Fibroblast of skin of scalp (primary cell): ENCODE measurements around the gene HMGN1. TPM values are rescaled to one million over a fixed set of nuclear protein-coding genes. Genes with fewer than 3 reads are reported as not detected.
A peak's percentile ranks its signal among the peaks of the same experiment; 100 is the strongest.
"Not testable (repeated sequence)": the region's sequence is repeated elsewhere in the genome, so short reads cannot be mapped to it uniquely, and the experiment has no call there.

Source experiments
- DNase-seq: peaks from one replicate; pipeline ENCODE4 v3.0.0-alpha.2; 2013
- polyA plus RNA-seq, 2 experiments: library from polyadenylated mRNA; unstranded; fragments of 120-200 nt; gene quantifications; one replicate each; pipeline ENCODE4 v1.2.1, GENCODE V29; 2013; ENCODE audit not compliant: insufficient read length in 2 of 2

The HMGN1 gene
- 292 TPM for polyA plus RNA-seq (2013, experiment 1 of 2; ENCODE audit: insufficient read length)
- polyA plus RNA-seq (2013, experiment 2 of 2; ENCODE audit: insufficient read length), result 294 TPM

DNA sequence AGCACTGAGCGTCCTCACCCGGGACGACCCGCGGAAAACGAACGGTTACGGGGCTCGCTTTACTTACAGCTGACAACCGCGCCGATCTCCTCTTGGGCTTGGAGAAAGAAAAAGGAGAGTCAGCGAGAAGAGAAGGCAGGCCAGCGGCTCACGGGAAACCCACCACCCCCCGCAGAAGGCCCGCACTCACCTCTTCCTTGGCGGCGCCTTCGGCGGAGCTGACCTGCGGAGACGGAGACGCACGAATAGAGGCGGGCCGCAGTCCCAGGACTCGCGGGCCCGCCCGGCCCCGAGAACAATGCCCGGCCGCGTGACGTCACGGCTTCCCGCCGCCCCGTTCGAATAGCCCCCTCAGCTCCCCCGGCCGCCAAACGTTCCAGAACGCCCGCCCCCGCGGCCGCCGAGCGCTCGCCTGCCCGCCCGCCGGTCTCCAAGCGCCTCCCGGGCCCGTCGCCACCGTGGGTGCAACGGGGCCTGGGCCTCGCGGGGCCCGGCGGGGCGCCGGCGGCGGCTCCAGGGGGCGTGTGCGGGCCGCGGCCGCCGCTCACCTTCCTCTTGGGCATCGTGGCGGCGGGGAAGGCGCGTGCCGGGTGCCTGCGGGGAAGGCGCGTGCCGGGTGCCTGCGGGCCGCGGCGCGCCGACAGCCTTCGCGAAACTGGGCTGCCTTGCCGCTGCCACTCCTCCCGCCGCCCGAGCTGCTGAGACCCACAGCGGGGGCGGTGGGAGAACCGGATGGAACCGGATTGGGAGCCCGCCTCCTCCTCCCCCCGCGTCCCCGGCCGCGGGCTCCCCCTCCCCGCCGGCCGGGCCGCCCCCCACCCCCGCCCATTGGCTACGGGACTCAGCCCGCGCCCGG lies at the start of gene HMGN1:
TSS of gene HMGN1 (minus strand) at position 734 of the 856 bp plus-strand sequence. CDS start at position 563, 171 bp downstream.
- DNase-seq, result peak; percentile 94

DNA sequence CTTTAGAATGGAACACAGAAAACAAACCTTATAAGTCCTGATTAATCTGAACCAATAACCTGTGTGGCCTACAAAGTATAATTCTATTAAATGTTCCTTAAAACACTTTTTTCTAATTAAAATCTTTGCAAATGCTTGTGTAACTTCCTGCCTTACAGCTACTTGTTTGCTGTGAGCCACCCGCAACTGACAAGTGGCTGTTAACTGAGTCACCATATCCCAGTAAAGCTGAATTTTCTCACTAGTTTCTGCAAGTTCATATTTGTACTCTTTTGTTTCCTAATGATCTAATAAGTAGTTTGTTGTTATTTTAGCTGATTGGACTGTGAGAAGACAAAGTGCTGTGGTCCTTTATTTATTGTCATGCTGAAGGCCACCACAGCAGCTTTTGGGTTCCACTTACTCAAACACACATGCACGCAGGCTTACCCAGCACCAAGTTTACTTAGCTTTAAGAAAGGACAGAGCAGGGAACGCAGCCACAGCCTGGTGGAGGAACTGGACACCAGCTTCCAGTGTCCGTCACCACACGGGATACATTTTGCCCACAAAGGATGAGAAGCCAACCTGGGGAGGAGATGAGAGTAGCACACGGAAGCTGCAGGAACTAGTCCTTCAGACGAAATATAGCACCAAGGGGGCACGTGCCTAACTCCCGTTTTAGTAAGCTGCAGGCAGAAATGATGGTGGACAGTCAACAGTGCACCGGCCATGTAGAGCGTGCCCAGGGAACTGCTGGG lies 48.9 kb upstream of the HMGN1 start:
- no peak for DNase-seq

DNA sequence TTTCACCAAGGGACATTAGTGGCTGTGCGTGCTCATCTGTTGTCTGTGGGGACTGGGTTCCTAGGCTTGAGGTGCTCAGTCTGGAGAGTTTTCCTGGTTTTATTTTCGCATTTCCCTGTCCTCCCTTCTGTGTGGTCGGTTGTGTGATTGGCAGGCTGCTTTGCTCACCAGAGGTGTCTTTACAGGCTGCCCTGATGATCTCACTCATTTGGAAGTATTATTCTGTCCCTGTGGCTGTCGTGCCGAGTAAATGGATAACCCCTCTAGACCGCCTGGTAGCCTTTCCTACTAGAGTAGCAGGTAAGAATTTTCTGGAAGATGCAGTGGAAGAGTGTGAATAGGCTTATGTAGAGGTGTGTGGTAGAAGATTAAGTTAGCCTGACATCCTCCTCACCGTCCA lies 44.1 kb upstream of the HMGN1 start:
- no peak for DNase-seq

DNA sequence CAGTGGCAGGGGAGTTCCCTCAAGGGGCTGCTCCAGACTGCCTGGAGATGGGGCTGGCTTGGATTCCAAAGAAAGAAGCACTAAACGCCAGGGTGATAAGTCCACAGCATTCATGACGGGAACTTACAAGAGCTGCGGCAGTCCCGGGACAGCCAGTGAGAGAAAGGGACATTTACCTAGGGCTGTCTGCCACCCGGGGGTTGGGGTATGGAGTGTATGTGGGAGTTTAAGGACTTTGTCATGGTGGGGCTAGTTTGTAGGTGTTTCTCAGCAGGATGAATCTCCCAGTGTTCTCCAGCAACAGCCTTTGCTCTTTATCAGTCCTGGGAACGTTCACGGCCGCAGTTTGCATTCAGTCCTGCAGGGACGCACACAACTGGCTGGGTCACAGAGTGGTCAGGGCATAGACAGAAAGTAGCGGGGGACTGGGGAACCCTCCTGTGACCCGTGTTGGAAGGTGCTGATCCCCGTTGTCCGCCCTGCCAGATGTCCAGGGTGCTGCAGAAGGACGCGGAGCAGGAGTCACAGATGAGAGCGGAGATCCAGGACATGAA lies 41.4 kb upstream of the HMGN1 start:
- no peak for DNase-seq

GRCh38 chr21:39388811-39389155 lies 39.9 kb upstream of the HMGN1 start:
- no peak for DNase-seq

DNA sequence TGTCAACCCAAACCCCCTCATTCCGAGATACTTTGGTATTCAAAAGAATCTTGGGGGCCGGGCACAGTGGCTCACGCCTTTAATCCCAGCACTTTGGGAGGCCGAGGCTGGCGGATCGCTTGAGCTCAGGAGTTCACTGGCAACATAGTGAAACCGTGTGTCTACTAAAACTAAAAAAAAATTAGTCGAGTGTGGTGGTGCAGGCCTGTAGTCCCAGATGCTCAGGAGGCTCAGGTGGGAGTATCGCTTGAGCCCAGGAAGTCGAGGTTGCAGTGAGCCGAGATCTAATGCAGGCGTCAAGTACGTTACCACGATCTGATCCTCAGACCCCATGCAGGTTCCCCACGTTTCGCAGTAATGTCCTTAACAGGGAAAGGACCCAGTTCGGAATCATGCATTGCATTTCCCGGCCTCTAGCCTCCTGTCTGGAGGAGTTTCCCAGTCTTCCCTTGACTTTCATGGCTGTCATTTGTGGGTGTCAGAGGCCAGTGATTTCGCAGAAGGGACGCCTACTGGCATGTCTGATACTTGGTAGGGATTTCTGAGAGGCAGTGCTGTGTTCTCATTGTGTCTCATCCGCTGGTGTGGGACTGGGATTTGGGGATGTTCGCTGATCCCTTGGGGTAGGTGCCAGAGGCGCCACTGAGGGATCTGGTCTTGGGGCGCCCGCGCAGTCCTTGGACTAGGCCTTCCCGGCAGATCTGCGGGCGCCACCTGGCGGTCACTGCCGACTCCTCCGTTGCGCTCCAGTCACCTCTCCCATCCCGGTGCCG lies 39.3 kb upstream of the HMGN1 start:
- peak; percentile 76 for DNase-seq

- peak; percentile 89 for DNase-seq
Observed at GRCh38 chr21:39387461-39388037, 38.7 kb upstream of the HMGN1 start.

- no peak for DNase-seq
Observed at GRCh38 chr21:39386899-39387298, 38.0 kb upstream of the HMGN1 start.

- peak; percentile 42 for DNase-seq
Observed at GRCh38 chr21:39386194-39386593, 37.3 kb upstream of the HMGN1 start.

DNA sequence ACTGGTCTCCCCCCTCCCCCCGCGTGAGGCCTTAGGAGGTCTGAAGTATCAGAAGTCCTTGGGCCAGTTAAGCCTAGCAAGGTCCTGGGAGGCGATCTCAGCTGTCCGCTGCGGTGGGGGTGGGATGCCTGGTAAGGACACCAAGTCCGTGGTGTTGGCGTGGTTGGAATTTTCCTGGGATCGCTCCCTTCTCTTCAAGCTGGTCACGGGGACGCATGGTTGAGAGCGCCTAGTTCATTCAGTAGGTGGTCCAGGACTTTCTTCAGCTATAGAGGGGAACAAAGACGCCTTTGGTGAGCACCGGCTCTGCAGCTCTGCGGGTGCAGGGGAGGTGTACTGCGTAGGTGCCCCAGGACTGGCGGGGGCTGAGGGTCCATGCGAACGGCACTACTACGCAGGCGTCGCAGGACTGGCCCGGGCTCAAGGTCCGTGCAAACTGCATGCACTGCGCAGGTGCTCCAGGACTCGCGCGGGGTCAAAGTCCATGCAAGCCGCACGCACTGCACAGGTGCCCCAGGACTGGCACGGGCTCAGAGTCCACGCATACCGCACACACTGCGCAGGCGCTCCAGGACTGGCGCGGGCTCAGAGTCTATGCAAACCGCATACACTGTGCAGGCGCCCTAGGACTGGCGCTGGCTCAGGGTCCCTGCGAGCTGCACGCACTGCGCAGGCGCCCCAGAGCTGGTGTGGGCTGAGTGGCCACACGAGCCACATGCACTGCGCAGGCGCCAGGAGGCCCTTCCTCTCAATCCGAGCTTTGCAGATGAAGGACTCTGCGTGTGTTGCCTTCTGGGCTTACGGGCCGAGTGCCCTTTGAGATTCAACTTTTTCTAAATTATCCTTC lies 36.6 kb upstream of the HMGN1 start:
- DNase-seq, result peak; percentile 83

DNA sequence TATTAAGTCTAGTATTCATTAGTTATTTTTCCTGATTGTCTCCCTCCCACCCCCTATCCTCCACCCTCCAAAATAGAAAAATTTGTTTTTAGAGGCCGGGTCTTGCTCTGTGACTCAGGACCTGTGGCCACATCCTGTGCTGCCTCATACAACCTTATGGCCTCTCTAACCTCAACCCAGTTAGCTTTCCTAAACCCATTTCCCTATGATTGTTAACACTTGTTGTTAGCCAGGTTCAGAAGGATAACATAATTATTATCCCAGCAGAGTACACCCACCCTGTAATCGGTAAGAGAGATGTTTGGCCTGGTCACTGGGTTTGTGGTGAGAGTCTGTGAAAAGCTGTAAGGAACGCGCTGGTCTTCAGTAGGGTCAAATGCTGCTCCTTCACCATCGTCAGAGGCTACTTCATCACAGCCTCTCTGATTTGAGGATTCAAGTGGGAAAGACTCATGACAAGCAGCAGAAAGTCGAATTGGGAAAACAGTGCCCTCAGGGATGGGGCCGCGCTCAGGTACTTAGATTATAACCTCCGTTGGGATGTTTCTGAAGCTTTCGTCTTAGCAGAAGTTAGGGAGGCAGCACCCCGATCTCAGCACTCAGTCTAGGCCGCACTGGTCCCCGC lies 35.9 kb upstream of the HMGN1 start:
- DNase-seq, result no peak

GRCh38 chr21:39382096-39382495 lies 33.2 kb upstream of the HMGN1 start:
- DNase-seq, result not testable (repeated sequence)

GRCh38 chr21:39381009-39381408 lies 32.1 kb upstream of the HMGN1 start:
- DNase-seq, result no peak

GRCh38 chr21:39379986-39380891 lies 31.4 kb upstream of the HMGN1 start:
- DNase-seq, result peak; percentile 96

DNA sequence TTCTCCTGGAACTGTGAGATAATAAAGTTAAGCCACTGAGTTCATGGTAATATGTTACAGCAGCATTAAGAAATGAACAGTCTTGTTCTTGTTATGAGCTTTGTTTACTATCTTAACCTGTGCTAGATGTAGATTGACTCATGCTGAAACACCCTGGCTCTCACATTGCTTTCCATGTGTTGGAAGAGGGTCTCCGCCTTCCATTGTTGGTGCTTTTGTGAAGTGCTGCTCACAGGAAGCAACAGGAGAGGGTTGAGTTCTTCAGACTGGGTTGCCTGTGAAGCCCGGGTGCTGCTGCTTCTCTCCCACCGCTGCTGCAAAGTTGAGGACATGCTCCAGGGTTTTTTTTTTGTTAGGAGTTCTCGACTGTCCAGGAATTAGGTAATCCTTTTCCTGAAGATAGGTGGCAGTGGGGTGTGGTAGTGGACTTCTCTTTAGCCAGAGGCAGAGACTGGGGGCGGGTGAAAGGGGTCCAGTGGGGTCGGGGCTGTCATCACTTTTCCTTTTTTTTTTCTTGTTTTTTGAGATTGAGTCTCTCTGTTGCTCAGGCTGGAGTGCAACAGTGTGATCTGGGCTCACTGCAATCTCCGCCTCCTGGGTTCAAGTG lies 28.7 kb upstream of the HMGN1 start:
- no peak for DNase-seq

- no peak for DNase-seq
Observed at GRCh38 chr21:39375446-39375845, 26.6 kb upstream of the HMGN1 start.

DNA sequence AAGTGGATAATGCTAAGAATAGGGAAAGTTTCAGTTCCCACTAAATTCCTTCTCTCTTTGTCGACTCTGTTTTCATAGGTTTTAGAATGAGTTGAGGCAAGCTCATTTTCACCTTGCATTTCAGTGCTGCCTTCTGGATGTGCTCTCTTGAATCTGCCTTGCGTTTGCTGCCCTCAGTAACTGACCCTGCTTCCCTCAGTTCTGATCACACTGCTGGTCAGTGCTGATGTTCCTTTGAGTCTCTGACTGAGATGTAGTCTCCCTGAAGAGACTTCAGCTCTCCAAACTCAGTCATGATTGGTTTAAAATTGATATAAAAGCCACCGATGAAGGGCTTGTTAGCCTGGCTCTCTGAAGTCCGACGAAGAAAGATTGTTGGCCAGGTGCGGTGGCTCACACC lies 25.2 kb upstream of the HMGN1 start:
- DNase-seq, result no peak

DNA sequence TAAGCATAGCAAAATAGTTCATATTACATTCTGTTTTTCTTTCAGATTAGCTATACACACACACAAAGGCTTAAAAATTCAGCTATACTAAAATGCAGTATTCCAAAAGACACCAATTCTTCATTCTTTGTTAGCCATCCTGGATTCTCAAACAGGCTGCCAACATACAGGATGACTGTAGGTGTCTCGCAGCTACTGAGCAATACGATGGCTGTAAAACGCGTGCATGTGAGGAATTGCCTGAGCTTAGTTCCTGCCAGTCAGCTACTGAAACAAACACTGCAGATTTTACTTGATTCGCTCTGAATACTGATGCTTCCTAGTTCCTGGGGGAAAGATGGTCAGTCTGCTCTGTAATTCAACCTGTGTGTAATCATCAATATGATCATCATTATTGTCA lies 24.7 kb upstream of the HMGN1 start:
- DNase-seq, result peak; percentile 34

GRCh38 chr21:39369896-39370288 lies 21.0 kb upstream of the HMGN1 start:
- DNase-seq, result not testable (repeated sequence)
